ENCODE data around the gene GPR17.

The GPR17 gene

DNA sequence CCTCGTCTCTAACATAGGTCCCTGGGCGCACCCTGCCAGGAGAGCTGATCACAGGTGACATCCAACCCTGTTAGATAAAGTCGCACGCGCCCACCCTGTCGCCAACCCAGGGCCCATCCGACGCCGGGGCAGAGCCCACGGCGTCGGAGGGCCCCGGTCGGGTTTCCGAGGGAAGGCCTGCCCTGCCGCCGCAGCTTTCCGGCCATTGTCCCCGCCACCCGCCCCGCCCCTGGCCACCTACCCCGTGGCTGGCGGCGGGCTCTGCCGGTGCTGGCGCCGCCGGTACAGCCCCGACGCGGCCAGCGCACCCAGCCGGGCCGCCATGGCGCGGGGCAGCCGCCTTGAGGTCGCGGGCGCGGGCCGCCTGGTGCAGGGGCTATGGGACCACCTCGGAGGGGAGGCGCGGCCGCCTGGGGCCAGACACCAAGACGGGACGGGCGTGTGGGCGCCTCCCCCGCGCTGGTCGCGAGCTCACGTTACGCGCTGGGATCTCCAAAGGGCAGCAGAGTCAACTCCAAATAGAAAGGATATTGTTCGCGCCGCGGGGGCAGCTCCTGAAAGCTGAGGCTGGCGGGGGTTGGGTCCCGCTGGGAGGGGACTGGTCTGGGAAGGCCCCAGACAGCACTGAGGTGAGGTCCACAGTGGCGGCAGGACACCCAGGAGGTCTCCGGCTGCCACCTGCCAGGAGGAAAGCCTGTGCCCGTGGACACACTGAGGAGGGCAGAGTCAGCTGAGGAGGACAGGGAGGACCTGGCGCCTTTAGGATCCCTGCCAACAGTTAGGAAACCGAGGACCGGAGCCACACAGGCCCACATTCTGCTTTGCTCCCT, 18.3 kb downstream of the GPR17 start:
- Histone ChIP-seq H2BK5ac (ENCODE audit: low read depth, low read length, poor library complexity) (no peak overlapping the region), H3K4ac (ENCODE audit: low read depth, low read length) (no peak overlapping the region), H3K4me2 (ENCODE audit: low read length) (peak overlapping the region; percentile 59), H2BK120ac (ENCODE audit: insufficient read depth, low read length, poor library complexity) (no peak overlapping the region), H3K4me1 (ENCODE audit: control insufficient read depth in 1 of 2, insufficient read depth in 2 of 2, low read length in 2 of 2) (peaks cover 28 to 42% of the 10 kb centered on the region in 2 experiments), H3K9ac (ENCODE audit: low read length) (no peak overlapping the region), H3K27me3 (ENCODE audit: insufficient read depth, low read length) (peaks cover 5% of the 10 kb centered on the region), H4K91ac (ENCODE audit: low read depth, low read length) (peak overlapping the region; percentile 40), H3K18ac (ENCODE audit: low read length) (peak overlapping the region; percentile 1), H3K14ac (ENCODE audit: low read length) (no peak overlapping the region), H3K79me1 (ENCODE audit: low read length) (peaks cover 20% of the 10 kb centered on the region), H3K23ac (ENCODE audit: low read length) (no peak overlapping the region), H4K12ac (ENCODE audit: low read depth, low read length) (no peak overlapping the region), H3K4me3 (ENCODE audit: low read depth, low read length) (no peak overlapping the region), H3K9me3 (ENCODE audit: insufficient read depth, low read depth, low read length) (peaks cover 8% of the 10 kb centered on the region), H4K8ac (ENCODE audit: low read depth, low read length) (peak overlapping the region; percentile 56), H3K36me3 (ENCODE audit: control insufficient read depth in 1 of 2, insufficient read depth in 2 of 2, low read length in 2 of 2) (no peaks in the 10 kb centered on the region), H2AFZ (ENCODE audit: insufficient read depth, low read length, poor library complexity) (peak overlapping the region; percentile 50), H3K27ac (ENCODE audit: low read depth, low read length) (no peak overlapping the region), H2BK12ac (ENCODE audit: low read length) (peak overlapping the region; percentile 50), H3K79me2 (ENCODE audit: control insufficient read depth, insufficient read depth, low read length, poor library complexity) (peaks cover 4% of the 10 kb centered on the region), H2AK5ac (ENCODE audit: low read length) (no peak overlapping the region)
- no peak for DNase-seq
- WGBS (ENCODE audit: extremely low coverage, insufficient coverage, insufficient read length), result no CpG with 5 or more reads among the region's 69 CpGs

DNA sequence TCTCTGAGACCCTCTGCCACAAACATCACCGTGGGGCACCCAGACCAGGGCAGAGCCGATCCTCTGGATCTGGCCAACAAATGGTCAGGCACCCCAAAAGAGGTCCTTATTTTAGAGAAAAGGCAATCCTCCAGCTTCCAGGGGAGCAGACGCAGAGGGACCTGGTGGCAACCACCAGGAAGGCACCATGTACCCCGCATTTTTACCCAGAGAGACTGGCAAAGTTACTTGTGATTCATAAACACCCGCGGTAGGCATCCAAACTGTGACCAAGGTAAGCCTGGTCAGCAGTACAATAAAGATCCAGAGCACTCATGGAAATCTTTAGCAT, 18.9 kb downstream of the GPR17 start:
- Histone ChIP-seq H4K8ac (ENCODE audit: low read depth, low read length) (no peak overlapping the region), H3K4ac (ENCODE audit: low read depth, low read length) (no peak overlapping the region), H3K4me2 (ENCODE audit: low read length) (peak overlapping the region; percentile 59), H3K27ac (ENCODE audit: low read depth, low read length) (no peak overlapping the region), H3K9me3 (ENCODE audit: insufficient read depth, low read depth, low read length) (peaks cover 5% of the 10 kb centered on the region), H3K23ac (ENCODE audit: low read length) (no peak overlapping the region), H2AFZ (ENCODE audit: insufficient read depth, low read length, poor library complexity) (no peak overlapping the region), H3K4me1 (ENCODE audit: control insufficient read depth in 1 of 2, insufficient read depth in 2 of 2, low read length in 2 of 2) (peaks cover 25 to 38% of the 10 kb centered on the region in 2 experiments), H3K79me2 (ENCODE audit: control insufficient read depth, insufficient read depth, low read length, poor library complexity) (peaks cover 4% of the 10 kb centered on the region), H3K79me1 (ENCODE audit: low read length) (peaks cover 18% of the 10 kb centered on the region), H3K18ac (ENCODE audit: low read length) (no peak overlapping the region), H2BK12ac (ENCODE audit: low read length) (no peak overlapping the region), H4K91ac (ENCODE audit: low read depth, low read length) (peak overlapping the region; percentile 9), H2BK5ac (ENCODE audit: low read depth, low read length, poor library complexity) (no peak overlapping the region), H3K4me3 (ENCODE audit: low read depth, low read length) (no peak overlapping the region), H3K27me3 (ENCODE audit: insufficient read depth, low read length) (peaks cover 5% of the 10 kb centered on the region), H3K9ac (ENCODE audit: low read length) (no peak overlapping the region), H3K36me3 (ENCODE audit: control insufficient read depth in 1 of 2, insufficient read depth in 2 of 2, low read length in 2 of 2) (no peaks in the 10 kb centered on the region), H4K12ac (ENCODE audit: low read depth, low read length) (no peak overlapping the region), H3K14ac (ENCODE audit: low read length) (no peak overlapping the region), H2AK5ac (ENCODE audit: low read length) (no peak overlapping the region), H2BK120ac (ENCODE audit: insufficient read depth, low read length, poor library complexity) (no peak overlapping the region)
- no CpG with 5 or more reads among the region's 6 CpGs for WGBS (ENCODE audit: extremely low coverage, insufficient coverage, insufficient read length)
- no peak for DNase-seq

DNA sequence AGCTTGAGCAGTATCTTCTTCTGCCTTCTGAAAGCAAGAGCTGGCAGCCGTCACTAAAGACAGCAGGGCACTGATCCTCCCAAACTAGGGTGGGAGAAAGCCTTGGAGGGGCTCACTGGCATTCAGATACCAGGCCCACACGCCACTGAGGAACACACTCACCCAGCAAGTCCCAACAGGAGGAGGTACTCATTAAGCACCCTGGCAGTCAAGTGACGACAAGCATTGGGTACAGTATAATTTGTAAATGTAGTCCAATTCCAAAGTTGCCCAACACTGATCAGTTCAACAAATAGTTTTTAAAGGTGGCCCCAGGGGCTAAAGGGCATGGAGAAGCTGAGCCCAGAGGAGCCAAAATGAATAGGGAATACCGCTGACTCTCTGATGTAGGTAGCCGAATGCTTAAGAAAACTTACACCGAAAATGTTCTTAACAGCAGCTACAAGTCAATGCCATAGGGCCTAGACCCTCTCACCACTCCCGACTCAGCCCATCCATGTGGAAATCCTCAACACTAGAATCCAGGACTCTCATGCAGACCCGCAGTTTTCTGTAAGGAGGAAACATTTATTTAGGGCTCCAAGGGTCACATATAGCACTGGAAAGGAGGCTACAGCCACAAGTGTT, 19.4 kb downstream of the GPR17 start:
- H3K27ac ChIP-seq (ENCODE audit: low read depth, low read length), result no peak overlapping the region
- H3K4me3 ChIP-seq (ENCODE audit: low read depth, low read length), result no peak overlapping the region
- no peak overlapping the region for H4K91ac ChIP-seq (ENCODE audit: low read depth, low read length)
- H3K79me1 ChIP-seq (ENCODE audit: low read length), result peaks cover 18% of the 10 kb centered on the region
- no peaks in the 10 kb centered on the region for H3K36me3 ChIP-seq (ENCODE audit: control insufficient read depth in 1 of 2, insufficient read depth in 2 of 2, low read length in 2 of 2)
- H2AFZ ChIP-seq (ENCODE audit: insufficient read depth, low read length, poor library complexity), result no peak overlapping the region
- no peak overlapping the region for H2BK120ac ChIP-seq (ENCODE audit: insufficient read depth, low read length, poor library complexity)
- H3K27me3 ChIP-seq (ENCODE audit: insufficient read depth, low read length), result peaks cover 5% of the 10 kb centered on the region
- peaks cover 2% of the 10 kb centered on the region for H3K9me3 ChIP-seq (ENCODE audit: insufficient read depth, low read depth, low read length)
- no peak overlapping the region for H3K23ac ChIP-seq (ENCODE audit: low read length)
- H3K14ac ChIP-seq (ENCODE audit: low read length), result no peak overlapping the region
- no peak overlapping the region for H4K12ac ChIP-seq (ENCODE audit: low read depth, low read length)
- no peak overlapping the region for H3K4me2 ChIP-seq (ENCODE audit: low read length)
- H2BK12ac ChIP-seq (ENCODE audit: low read length), result no peak overlapping the region
- no CpG with 5 or more reads among the region's 8 CpGs for WGBS (ENCODE audit: extremely low coverage, insufficient coverage, insufficient read length)
- no peak overlapping the region for H2BK5ac ChIP-seq (ENCODE audit: low read depth, low read length, poor library complexity)
- H3K9ac ChIP-seq (ENCODE audit: low read length), result no peak overlapping the region
- DNase-seq, result no peak
- H2AK5ac ChIP-seq (ENCODE audit: low read length), result no peak overlapping the region
- no peak overlapping the region for H3K4ac ChIP-seq (ENCODE audit: low read depth, low read length)
- H3K4me1 ChIP-seq (ENCODE audit: control insufficient read depth in 1 of 2, insufficient read depth in 2 of 2, low read length in 2 of 2), result peaks cover 25 to 38% of the 10 kb centered on the region in 2 experiments
- H3K79me2 ChIP-seq (ENCODE audit: control insufficient read depth, insufficient read depth, low read length, poor library complexity), result peaks cover 4% of the 10 kb centered on the region
- H3K18ac ChIP-seq (ENCODE audit: low read length), result no peak overlapping the region
- no peak overlapping the region for H4K8ac ChIP-seq (ENCODE audit: low read depth, low read length)

DNA sequence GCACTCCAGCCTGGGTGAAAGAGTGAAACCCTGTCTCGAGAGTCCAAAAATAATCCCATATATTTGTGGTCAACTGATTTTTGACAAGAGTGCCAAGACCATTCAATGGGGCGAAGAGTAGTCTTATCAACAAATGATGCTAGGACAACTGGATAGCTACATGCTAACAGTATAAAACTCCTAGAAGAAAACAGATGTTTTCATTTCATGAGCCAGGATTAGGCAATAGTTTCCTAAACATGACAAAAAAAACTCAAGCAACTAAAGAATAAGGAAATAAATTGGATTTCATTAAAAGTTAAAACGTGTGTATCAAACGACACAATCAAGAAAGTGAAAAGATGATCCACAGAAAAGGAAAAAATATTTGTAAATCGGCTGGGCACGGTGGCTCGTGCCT, 23.1 kb downstream of the GPR17 start:
- Histone ChIP-seq H3K9ac (ENCODE audit: low read length) (no peak overlapping the region), H3K4ac (ENCODE audit: low read depth, low read length) (no peak overlapping the region), H3K14ac (ENCODE audit: low read length) (no peak overlapping the region), H2AK5ac (ENCODE audit: low read length) (no peak overlapping the region), H3K27me3 (ENCODE audit: insufficient read depth, low read length) (peaks cover 5% of the 10 kb centered on the region), H3K9me3 (ENCODE audit: insufficient read depth, low read depth, low read length) (peaks cover 4% of the 10 kb centered on the region), H3K4me1 (ENCODE audit: control insufficient read depth in 1 of 2, insufficient read depth in 2 of 2, low read length in 2 of 2) (peaks cover 0 to 9% of the 10 kb centered on the region in 2 experiments), H3K4me2 (ENCODE audit: low read length) (no peak overlapping the region), H2BK12ac (ENCODE audit: low read length) (no peak overlapping the region), H3K79me1 (ENCODE audit: low read length) (peaks cover 2% of the 10 kb centered on the region), H3K27ac (ENCODE audit: low read depth, low read length) (no peak overlapping the region), H3K18ac (ENCODE audit: low read length) (no peak overlapping the region), H3K4me3 (ENCODE audit: low read depth, low read length) (no peak overlapping the region), H2AFZ (ENCODE audit: insufficient read depth, low read length, poor library complexity) (no peak overlapping the region), H2BK120ac (ENCODE audit: insufficient read depth, low read length, poor library complexity) (no peak overlapping the region), H2BK5ac (ENCODE audit: low read depth, low read length, poor library complexity) (no peak overlapping the region), H4K8ac (ENCODE audit: low read depth, low read length) (no peak overlapping the region), H3K23ac (ENCODE audit: low read length) (no peak overlapping the region), H4K91ac (ENCODE audit: low read depth, low read length) (no peak overlapping the region), H3K36me3 (ENCODE audit: control insufficient read depth in 1 of 2, insufficient read depth in 2 of 2, low read length in 2 of 2) (no peaks in the 10 kb centered on the region), H3K79me2 (ENCODE audit: control insufficient read depth, insufficient read depth, low read length, poor library complexity) (no peaks in the 10 kb centered on the region), H4K12ac (ENCODE audit: low read depth, low read length) (no peak overlapping the region)
- DNase-seq, result no peak
- no CpG with 5 or more reads among the region's 7 CpGs for WGBS (ENCODE audit: extremely low coverage, insufficient coverage, insufficient read length)

Data from trophoblast cell (in vitro differentiated cells and primary cell).